GM08714 (cell line): ENCODE results near the gene TK1.

Experiments
- H3K4me3 ChIP-seq: fragments of 200-500 bp; sonication (Bioruptor generic); 2 replicates; pipeline ENCODE4 v1.5.1; 2014; ENCODE audit warnings: mild to moderate bottlenecking, low read length, inconsistent platforms
- ZNF274 ChIP-seq: IDR thresholded peaks from 2 replicates; pipeline ENCODE4 v1.6.1; 2012; ENCODE audit warnings: mild to moderate bottlenecking, low read depth, low read length

The TK1 gene

GRCh38 chr17:78204387-78205123 is 17.7 kb upstream of the TK1 start:
- no peak overlapping the region for H3K4me3 ChIP-seq
- TF ChIP-seq ZNF274: no peak

GRCh38 chr17:78202666-78203065 is 15.8 kb upstream of the TK1 start:
- TF ChIP-seq ZNF274: no peak
- H3K4me3 ChIP-seq: no peak overlapping the region

GRCh38 chr17:78200451-78200850 is 13.6 kb upstream of the TK1 start:
- H3K4me3 ChIP-seq: no peak overlapping the region
- TF ChIP-seq ZNF274: no peak

GRCh38 chr17:78197147-78197832 is 10.4 kb upstream of the TK1 start:
- H3K4me3 ChIP-seq: no peak overlapping the region
- no peak for TF ChIP-seq ZNF274

- H3K4me3 ChIP-seq: no peak overlapping the region
- TF ChIP-seq ZNF274: no peak
Measured at GRCh38 chr17:78196716-78197115, 9.9 kb upstream of the TK1 start.

GRCh38 chr17:78185981-78186691 is 716 bp downstream of the TK1 start:
- peak overlapping the region; percentile 88 for H3K4me3 ChIP-seq
- TF ChIP-seq ZNF274: no peak

GRCh38 chr17:78184868-78185267 is 2.0 kb downstream of the TK1 start:
- no peak overlapping the region for H3K4me3 ChIP-seq
- TF ChIP-seq ZNF274: no peak

GRCh38 chr17:78184351-78184750 is 2.5 kb downstream of the TK1 start:
- H3K4me3 ChIP-seq: no peak overlapping the region
- no peak for TF ChIP-seq ZNF274

- no peak overlapping the region for H3K4me3 ChIP-seq
- TF ChIP-seq ZNF274: no peak
Measured at GRCh38 chr17:78183916-78184315, 2.9 kb downstream of the TK1 start.

- TF ChIP-seq ZNF274: no peak
- no peak overlapping the region for H3K4me3 ChIP-seq
Measured at GRCh38 chr17:78182504-78182903, 4.3 kb downstream of the TK1 start.

- TF ChIP-seq ZNF274: no peak
- no peak overlapping the region for H3K4me3 ChIP-seq
Measured at GRCh38 chr17:78180508-78180907, 6.3 kb downstream of the TK1 start.

GRCh38 chr17:78180083-78180482 is 6.8 kb downstream of the TK1 start:
- TF ChIP-seq ZNF274: no peak
- no peak overlapping the region for H3K4me3 ChIP-seq

- TF ChIP-seq ZNF274: no peak
- H3K4me3 ChIP-seq: no peak overlapping the region
Measured at GRCh38 chr17:78179372-78179771, 7.5 kb downstream of the TK1 start.

GRCh38 chr17:78176548-78177025 is 10.3 kb downstream of the TK1 start:
- no peak overlapping the region for H3K4me3 ChIP-seq
- no peak for TF ChIP-seq ZNF274

- H3K4me3 ChIP-seq: no peak overlapping the region
- TF ChIP-seq ZNF274: no peak
Measured at GRCh38 chr17:78175643-78175981, 11.2 kb downstream of the TK1 start.
